GM18508 (cell line): ENCODE results near the gene UTP18.
"Not testable (repeated sequence)": the region's sequence is repeated elsewhere in the genome, so short reads cannot be mapped to it uniquely, and the experiment has no call there.

ENCODE experiments used
- ATAC-seq: cut with Tn5 transposase; IDR thresholded peaks from one replicate; pipeline ENCODE4 v1.9.1; 2021; ENCODE audit warnings: moderate number of reproducible peaks; ENCODE audit not compliant: insufficient read depth, unreplicated experiment

UTP18 gene

DNA sequence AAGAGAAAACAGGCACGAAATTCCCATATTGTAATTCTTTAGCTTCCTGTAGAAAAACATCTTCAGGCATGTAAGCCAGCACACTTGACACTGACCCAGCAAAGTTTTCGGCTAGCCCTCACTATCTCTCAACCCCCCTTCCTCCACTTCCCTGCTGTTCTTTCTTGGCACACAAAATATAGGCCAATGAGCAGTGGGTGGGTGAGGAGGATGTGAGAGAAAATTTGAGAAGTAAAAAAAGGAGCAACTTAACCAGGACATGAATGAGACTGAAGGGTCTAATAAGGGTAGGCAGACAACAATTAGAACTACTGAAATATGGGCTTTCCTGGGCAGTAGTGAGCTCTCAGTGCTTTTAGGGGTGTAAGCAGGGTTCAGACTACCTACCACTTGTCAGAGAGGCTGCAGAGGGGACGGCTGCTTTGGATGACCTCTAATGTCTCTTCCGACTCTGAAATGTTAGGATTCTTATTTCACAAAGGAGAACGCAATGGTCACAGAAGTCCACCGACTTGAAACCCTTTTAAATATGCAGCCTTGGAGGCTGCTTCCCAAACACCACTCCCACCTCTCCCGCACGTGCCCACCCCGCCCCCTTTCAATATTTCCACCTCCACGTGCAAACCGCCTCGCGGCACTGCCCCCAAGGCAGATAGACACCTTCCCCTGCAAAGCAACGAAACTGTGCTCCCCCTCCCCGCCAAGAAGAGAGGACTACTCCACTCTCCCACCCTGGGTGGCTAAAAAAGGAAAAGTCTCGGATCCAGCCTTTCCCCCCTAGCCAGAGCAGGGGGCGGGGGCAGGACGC lies 1.4 kb upstream of the UTP18 start:
- ATAC-seq = no peak

GRCh38 chr17:51259564-51260236 lies 646 bp upstream of the UTP18 start, which contains the start of gene MBTD1:
MBTD1 (minus strand) TSS chr17:51260049; CDS start chr17:51225161, 34,888 bp downstream.
- peak; percentile 68 for ATAC-seq

DNA sequence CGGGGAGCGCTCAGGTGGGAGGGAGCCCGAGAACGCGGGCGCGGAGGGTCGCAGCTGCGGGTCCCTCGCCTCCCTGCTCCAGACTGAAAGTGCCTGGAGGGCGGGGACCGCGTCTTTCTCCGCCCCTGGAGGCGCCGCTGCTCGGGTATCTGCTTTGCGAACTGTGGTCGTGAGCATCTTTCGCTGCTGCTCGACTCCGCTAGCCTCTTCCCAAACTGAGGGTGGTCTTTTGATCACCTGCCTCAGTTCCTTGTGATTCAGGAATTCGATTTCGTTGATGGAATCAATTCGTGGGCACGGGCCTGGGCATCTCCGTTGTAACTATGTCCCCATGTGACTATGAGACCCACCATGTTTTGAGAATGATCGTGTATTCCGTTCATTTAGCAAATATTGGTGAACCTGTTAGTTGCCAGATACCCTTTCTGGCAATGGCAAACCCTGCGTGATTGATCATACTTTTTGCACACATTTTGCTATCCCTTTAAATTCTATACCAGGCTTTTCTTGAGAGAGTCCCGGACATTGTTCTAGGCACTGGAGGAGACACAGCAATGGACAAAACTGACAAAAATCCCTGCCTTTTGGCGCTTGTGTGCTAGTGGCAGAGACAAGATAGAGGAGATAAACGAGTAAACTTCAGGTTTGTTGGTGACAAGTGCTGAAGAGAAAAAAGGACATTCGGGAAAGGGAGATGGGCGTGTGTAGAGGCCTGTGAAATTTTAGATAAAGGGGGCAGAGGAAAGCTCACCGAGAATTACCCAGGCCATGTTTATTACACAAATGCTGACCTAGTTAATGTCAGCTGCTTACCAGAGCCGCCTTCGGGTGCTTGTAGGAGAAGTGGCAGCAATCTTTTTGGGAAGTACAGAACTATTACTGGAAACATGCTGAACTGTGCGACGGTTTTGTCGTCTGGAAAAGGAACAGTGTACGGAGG lies 948 bp downstream of the UTP18 start:
- ATAC-seq = no peak

DNA sequence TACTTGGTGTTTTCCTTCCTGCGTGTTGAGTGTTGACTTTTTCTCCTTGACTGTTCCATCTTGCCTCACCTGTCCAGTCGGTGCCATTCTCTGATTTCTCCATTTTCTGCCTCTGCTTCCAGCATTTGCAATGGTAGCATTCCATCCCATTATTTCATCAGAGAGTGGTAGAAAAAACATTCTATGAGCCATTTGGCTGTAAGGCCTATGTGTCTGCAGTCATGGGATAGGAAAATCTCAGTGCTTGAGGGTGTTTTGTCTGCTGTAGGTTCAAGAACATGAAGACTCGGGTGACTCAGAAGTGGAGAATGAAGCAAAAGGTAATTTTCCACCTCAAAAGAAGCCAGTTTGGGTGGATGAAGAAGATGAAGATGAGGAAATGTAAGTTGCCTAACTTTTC lies 2.7 kb downstream of the UTP18 start:
- no peak for ATAC-seq

DNA sequence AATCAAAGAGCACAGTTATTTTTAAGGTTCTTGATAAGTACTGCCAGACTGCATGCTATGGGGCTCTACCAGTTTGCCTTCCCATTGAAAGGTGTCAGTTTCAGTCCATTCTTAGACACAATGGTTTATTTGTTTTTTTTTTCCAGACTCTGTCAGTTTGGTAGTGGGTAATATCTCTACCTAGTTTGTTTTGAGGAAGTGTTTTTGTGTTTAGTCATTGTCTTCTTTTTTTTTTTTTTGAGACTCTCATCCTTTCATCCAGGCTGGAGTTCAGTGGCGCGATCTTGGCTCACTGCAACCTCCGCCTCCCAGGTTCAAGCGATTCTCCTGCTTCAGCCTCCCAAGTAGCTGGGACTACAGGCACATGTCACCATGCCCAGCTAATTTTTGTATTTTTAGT lies 4.1 kb downstream of the UTP18 start:
- ATAC-seq = not testable (repeated sequence)

DNA sequence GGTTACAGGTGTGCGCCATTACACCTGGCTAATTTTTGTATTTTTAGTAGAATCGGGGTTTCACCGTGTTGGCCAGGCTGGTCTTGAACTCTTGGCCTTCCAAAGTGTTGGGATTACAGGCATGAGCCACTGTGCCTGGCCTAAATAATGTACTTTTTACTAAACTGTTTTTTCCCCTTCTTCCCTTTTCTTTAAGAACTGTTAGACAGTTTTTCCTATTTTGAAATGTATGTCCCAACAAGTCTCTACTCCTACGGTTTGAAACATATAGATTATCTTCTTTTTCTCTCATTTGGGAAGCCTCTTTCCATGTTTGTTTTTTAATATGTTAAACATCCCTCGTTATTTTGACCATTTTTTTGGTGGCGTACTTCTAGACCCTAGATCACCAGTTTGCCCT lies 9.6 kb downstream of the UTP18 start:
- ATAC-seq = no peak

DNA sequence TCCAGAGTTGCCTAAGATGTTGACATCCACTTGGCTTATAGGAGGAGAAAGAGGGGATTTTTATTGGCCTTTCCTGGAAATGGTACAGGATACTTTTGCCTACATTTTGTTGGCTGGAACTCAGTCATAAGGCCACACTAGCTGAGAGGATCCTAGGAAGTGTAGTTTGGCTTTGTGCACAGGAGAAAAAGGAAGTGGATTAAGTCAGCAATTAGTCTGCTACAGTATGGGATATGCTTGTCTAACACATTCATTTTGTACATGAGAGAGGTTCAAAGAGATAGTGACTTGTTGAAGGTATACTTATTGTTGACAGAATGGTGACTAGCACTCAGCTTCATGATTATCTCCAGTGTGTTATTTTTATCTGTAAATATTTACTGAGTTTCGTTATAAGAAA lies 10.3 kb downstream of the UTP18 start:
- no peak for ATAC-seq

GRCh38 chr17:51272812-51273211 lies 12.5 kb downstream of the UTP18 start:
- no peak for ATAC-seq

DNA sequence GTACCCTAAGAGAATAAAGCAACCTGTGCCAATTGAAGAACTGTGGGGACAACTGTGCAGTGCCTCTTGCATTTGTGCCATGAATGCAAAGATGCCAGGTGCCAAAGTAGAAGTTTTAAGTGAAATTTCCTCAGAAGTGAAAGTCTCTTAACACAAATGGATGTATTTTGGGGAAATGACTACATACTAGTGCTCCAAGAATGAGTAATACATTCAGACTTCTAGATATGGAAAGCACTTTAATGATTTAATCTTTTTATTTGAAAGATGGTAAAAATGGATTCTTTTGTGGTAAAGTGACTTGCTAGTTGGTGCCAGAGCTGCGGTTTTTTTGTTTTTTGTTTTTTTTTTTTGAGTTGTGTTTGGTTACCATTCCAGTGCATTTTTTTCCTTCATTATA lies 15.0 kb downstream of the UTP18 start:
- ATAC-seq = no peak

GRCh38 chr17:51279183-51279582 lies 18.8 kb downstream of the UTP18 start:
- no peak for ATAC-seq

- no peak for ATAC-seq
These were observed 27.1 kb downstream of the UTP18 start for GRCh38 chr17:51287412-51287811.

DNA sequence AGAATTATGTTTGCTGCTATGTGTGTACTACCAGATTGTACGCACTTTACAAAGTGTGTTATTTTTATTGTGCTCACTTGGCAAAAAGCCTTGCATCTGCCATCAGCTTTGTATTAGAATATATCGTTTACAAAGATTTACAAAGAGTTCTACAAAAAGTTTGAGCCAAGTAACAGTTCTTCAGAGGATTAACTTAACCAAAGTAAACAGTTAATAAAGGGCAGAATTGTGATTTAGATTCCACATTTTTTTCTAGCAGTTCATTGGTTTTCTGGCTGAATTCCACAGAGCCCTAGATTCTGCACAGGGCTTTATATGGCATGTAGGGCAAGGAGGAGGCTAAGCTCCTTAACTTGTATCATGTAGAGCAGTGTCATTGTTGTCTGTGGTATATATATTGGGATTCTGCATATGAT lies 29.4 kb downstream of the UTP18 start:
- no peak for ATAC-seq

GRCh38 chr17:51294338-51294737 lies 34.0 kb downstream of the UTP18 start:
- ATAC-seq = not testable (repeated sequence)

- ATAC-seq = no peak
These were observed 38.4 kb downstream of the UTP18 start for GRCh38 chr17:51298508-51299371.

- ATAC-seq = no peak
These were observed 39.5 kb downstream of the UTP18 start for GRCh38 chr17:51299859-51300258.

- ATAC-seq = no peak
These were observed 44.8 kb downstream of the UTP18 start for GRCh38 chr17:51305182-51305581.

DNA sequence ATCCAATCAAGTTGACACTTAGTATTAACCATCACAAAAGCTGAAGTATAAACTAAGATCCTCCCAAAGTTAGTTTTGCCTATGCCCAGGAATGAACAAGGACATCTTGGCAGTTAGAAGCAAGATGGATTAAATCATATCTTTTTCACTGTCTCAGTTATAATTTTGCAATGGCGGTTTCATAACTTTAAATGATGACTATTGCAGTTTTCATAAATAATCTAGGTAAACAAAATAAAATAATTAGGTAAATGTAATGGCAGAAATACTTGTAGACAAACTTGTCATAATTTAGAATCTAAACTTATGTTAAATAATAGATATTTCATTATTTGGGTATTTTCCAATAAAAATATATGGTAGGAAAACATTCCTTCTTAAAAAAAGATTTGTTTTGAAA lies 51.7 kb downstream of the UTP18 start:
- not testable (repeated sequence) for ATAC-seq

GRCh38 chr17:51319186-51319585 lies 58.8 kb downstream of the UTP18 start:
- ATAC-seq = no peak

DNA sequence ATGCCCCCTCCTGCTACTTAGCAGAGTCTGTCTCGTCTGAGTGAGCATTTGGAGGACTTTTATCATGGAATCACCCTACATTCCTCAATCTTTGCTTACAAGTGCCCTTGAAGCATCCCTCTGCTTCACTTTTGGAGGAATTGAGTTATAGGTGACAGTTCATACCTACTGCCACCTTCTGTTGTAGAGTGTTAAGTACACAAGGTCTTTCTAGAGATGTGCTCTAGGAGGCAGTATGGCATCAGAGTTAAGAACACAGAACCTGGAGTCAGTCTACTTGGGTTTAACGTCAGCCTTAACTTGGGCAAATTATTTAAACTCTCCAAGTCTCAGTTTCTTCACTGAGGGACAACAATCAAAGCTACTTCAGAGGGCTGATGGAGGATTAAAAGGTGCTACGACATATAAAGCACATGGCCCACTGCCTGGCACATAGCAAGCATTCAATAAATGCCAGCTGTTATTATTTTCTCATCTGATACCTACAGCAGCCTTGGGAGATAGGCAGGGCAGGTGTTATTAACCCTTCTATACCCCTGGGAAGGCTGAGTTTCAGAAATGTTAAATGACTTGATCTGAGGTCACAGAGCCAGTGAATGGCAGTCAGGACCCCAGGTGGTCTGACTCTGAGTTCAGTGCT lies 62.2 kb downstream of the UTP18 start:
- ATAC-seq = no peak
